GM10847 (cell line): Measurements from ENCODE around the gene LBR.

Experiments
- POLR2A ChIP-seq: IDR thresholded peaks from 2 replicates; pipeline ENCODE4 v1.6.1; 2011; ENCODE audit not compliant: insufficient read length; ENCODE audit errors: extremely low read depth

LBR gene

DNA sequence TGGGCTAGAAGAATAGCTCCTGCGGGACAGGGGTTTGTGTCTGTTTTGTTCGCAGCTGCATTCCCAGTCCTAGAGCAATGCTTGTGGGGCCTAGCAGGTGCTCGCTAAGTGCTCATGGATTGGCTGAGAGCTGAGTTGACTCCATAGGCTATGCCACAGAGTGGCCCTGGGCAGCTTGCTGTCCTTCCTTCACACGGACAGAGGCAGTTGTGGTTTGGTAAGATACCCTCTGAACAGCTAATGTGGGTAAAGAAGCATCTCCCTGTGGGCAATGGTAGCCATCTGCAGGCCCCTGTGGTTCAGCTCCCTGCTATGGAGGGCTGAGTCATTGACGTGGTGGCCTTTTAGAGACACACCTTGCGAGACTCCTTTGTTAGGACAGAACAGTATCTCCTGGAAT is 23.5 kb upstream of the LBR start:
- no peak for TF ChIP-seq POLR2A

DNA sequence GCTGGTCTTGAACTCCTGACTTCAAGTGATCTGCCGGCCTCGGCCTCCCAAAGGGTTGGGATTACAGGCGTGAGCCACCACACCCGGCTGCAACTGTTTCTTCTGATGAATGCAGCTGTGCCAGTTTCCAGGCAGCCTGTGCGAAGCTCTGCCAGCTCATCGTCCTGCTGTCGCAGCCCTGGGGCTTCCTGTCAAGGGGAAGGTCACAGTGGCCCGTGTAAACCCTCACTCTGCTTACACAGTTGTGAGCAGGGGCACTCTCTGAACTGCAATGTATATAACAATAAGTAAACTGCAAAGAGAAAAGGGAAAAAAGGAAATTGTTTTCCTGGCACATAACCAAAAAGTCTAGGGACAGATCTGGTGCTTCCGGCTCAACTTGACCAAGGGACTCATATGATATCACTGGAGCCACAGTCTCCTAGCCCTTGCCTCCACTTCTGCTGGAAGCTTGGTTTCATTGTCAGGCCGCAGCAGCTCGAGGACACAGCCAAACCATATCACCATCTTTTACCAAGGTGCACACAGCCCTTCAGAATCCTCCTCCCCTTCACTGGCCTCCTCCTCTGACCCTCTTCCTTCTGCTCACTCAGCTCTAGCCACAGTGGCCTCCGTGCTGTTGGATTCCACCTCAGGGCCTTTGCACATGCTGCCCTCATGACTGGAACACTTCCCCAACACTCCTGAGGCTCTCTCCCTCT is 22.8 kb upstream of the LBR start:
- TF ChIP-seq POLR2A = no peak

DNA sequence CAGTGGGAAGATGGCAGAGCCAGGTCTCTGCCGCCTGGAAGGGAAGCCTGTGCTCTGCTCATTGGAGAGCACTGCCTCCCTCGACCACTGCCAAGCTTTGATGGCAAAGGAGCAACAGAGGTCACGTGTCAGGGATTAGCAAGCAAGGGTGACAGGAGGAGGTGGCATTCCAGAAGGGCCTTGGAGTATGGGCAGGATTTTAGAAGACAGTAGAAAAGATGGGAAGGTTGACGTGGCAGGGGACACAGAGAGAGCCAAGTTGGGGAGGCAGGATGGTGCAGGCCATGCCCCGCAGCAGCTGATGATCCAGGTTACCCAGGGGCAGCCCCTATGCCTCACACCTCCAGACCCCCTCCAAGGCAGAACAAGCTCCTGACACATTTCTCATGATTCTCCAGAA is 21.9 kb upstream of the LBR start:
- TF ChIP-seq POLR2A = no peak

DNA sequence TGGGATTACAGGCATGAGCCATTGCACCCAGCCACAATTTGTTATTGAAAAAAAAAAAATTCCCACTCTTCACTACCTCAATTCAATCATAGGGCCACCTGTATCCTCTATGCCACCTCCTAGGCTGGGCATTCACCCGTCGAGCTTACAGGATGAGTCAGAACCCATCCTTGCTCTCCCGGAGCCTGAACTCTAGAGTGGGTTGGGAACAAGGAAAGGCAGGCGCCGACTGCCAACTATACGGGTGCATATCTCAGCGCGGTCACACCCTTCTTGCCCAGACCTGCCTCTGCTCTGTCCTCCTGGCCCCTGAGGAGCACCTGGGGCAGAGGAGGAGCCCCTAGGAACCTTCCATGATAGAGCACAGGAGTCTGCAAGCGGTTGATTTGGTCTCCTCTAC is 21.4 kb upstream of the LBR start:
- TF ChIP-seq POLR2A = no peak

DNA sequence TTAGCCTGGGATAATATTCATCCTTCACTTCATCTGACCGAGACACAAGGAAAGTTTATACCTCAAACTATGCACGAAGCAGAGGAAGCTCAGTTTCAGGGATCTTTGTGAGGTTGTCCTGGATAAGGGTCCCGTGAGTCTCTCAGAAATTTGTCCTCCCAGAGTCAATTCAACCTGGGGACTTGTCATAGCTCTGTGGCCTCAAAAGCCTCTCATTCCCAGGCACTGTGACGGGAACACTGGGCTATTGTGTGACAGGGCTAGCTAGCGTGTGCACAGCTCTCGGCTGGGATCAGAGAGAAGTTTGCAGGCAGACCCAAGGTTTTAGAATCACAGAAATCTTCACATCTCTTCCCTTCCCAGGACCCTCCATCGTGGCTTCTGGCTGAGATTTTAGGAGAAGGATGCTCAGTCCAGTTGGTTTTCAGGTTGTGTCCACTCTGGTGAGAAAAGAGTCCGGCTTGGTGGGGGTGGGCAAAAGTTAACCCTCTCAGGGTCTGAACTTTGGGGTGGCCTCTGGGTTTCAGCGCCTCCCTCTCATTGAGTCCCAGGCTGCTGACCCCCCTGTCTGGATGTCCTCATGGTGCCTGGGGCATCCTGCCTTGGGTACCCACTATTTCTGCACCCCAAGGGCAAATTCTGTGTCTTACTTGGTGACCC is 20.4 kb upstream of the LBR start:
- no peak for TF ChIP-seq POLR2A

DNA sequence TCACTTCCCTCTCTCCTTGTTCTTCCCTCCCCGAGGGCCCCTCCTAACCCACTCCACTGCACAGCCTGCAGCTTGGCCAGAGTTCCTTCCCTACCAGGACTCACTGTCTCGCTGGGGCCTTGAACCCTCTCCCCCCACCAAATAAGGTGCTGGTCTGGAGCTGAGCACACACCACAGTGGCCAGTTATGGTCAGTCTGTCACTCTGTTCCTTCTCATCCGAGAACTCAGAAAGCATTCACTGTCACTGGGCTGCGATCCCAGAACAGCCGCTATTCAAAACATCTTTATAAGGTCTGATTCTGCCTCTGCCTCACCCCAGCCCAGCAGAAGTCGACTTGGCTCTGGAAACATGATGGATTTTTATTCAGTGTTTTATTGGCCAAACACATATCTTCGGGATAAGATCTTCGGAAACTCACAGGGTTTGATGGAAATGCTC is 19.8 kb upstream of the LBR start:
- no peak for TF ChIP-seq POLR2A

DNA sequence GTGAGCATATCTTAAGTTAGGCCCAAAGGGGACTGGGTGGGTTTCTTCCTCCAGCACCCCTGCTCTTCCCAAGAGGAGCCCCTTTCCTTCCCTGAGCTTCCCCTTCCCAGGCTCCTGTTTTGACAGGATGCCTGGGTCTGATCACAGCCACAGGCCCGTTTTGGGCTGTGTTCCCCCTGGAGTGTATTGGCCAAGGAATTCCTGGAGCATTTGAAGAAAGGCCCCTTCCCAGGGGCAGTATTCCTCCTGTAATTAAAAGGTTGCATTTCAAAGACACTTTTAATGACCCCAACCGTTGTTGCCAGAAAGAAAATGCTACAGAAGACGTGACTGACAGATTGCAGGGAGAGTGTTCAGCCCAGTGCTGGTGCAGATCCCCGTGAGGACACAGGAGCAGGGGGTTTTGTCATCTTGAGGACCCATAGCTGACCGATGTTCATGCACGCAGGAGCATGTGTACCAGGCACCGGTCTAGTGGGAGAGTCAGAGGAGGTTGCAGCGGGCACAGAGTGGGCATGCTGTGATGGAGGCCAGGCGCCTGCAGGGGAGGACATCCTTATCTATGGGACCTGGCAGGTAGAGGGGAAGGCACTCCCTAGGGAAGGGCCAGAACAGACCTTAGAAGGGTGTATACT is 19.3 kb upstream of the LBR start:
- no peak for TF ChIP-seq POLR2A

DNA sequence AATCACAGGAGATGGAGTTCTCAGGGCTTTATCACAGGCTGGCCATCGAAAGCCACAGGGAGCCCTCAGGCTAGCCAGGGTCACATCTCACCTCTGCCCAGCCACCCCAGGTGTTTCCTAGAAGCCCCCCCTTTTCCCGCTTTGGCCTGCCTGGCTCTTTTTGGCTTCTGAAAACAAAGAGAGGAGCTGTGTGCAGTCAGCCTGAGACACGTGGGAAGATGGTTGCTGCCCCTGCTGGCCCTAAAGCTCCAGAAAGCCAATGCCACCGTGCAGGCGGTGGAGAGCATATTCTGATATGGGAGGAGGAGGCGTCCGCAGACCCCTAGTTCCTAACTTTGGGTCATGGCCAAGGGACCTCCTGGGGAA is 18.7 kb upstream of the LBR start:
- TF ChIP-seq POLR2A = no peak

DNA sequence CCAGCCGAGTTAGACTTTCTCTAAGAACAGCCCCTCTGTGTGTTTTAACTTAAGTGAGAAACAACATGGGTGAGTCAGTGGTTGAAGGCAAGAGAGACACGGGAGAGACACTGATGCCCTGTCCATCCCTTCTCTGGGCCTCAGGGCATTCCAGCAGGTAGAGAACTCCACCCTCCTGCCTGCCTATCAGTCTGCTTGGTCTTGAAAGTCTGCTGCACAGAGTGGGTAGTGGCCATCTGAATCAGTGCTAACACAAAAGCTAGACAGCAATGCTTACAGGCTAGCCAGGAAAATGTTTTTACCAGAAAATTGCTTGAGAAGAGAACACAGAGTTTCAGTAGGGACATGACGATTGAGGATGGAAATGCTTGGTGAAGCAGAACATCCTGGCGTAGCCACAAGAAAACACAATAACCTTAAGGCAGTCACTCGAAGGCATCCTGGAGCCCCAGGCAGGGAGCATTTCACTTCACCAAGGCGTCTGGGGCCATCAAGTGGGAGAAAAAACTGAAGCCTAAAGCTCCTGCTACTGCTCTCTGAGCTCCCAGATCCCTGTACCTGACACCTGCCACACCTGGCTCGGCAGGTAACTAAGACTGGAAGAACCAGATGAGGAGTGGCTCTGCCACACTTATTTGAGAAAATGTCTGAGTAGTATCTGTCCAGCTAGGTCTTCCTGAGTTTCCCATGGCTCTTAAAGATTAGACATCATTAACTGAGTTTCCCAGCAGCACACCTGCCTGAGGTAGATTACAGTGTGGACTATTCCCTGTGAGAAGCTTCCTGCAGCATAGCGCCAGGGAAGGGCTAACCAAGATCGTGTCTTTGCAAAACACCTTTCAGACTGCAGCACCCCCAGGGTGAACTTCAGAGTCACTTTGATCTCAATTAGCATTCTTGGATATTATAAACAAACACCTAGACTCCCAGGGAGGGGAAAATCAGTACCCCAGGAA is 18.1 kb upstream of the LBR start:
- no peak for TF ChIP-seq POLR2A

DNA sequence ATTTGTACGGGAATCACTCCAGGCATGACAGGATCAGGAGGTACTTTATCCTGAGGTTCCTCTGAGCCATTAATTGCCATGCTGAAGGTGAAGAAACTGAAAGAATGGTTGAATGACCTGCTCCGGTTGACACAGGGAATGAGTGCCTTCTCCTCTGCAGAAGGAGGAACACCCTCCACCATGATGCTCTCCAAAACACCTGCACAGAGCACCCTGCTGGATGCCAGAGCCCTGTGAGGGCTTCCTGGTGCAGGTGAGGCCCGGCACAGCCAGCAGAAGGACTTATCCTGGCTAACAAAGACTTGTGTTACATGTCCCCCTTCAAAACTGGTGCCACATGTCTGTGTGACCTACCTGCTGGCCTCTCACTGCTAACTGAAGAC is 14.3 kb upstream of the LBR start:
- no peak for TF ChIP-seq POLR2A

DNA sequence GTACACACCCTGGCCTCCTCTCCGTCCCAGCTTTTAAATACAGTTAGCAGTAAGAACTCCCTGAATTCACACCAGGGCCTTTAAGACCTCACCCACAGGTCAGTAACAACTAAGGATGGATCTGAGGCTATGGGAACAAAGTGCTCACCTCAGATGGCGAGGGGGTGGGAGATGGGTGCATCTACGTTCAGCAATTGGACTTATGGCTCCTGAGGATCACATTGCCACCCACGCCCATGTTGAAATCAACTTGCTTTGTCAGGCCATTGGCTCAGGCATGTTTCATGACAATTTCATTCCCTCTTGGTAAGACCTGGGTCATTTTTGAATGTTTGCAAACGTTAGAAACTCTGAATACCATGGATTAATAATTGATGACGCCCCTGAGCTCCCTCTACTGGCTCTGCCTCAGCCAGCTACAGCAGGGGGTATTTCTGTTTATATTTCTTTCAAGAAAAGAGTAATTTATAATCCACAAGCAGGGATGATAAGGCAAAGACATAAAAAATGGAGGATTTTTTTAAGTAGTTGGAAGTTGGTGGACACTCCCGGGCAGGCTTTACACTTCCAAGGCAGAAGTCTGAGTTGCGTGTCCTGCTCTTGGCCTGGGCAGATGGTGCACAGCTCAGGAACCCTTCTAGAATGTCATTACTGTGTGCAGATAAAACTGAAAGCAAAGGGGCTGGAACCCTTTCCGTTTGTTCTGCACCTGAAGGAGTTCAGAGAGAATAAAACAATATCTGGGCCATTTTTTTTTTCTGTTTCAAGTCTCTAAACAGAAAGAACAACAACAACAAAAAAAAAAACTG is 13.7 kb upstream of the LBR start:
- no peak for TF ChIP-seq POLR2A

DNA sequence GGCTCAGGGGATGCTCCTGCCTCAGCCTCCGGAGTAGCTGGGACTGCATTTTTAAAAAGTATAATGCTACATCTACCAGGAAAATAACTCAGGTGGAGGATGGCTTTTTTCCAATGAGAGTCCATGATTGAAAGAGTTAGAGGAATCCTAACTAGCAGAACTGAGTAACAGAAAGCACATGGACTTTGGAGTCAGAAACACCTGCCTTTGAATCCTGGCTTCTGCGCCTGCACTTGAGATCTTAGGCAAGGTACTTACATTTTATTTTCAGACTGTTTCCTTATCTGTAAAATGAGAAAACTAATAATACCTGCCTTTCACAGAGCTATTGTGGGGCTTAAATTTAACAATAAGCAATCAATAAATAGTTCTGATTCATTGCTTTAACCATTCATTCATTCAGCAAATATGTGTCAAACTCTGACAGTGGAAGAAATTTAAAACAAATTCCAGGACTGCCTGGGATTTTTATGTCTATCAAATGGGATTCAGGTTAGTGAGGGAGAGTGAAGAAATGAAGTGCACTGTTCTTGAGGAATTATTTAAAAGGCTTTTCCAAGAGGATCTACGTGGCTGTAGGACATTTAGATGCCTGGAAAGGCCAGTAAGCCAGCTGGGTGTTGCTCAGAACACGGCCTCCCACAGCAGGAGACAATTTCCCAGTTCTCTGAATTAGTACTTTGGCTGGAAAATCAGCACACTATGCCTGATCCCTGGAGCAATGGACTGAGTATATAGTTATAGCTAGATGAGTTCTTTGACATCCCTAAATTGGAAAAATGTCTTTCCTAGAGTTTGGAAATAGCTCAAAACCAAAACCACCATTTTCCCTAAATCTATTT is 12.8 kb upstream of the LBR start:
- no peak for TF ChIP-seq POLR2A

DNA sequence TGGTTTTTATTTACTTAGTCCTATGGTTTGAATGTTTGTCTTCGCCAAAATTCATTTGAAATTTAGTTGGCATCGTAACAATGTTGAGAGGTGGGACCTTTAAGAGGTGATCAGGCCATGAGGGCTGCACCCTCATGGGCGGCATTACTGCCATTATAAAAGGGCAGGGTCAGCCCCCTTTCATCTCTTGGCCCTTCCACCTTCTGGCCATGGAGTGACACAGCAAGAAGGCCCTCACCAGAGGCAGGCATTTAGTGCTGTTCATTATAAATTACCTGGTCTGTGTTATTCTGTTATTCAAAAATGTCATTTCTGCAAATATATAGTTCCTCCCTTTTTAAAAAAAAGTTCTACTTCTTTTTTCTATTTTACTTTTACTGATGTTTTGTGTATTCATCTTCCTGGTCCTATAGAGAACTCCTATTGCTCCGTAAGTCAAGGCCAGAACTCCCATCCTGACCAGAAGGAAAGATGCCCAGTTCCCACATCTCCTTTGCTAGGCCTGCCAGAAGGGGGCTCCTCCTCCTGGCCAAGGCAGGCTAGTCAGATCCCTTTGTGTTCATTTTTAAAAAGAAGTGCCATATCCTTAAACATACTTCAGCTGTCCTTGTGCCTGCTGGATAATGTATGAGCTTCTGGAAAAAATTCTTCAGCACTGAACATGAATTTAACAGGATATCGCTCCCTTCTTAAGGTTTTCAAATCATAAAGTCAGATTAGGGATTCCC is 10.0 kb upstream of the LBR start:
- TF ChIP-seq POLR2A = no peak
